ENCODE results near the gene SH2D3C.

GRCh38 chr9:127783111-127784008 is 4.9 kb upstream of the SH2D3C start:
- TF ChIP-seq CTCF (IDR thresholded peaks at IDR 0.05) (no peak), POLR2A (IDR thresholded peaks at IDR 0.05) (peak in 1 of 2 donors; percentile 14)

All from Peyer's patch (tissue), 4 donors.